ENCODE data around the gene ACBD3. TPM values are rescaled to one million over a fixed set of nuclear protein-coding genes. Genes with fewer than 3 reads are reported as not detected.
A peak's percentile ranks its signal among the peaks of the same experiment; 100 is the strongest.

ACBD3 gene
- 58.2 and 78.7 TPM in 2 replicates for total RNA-seq

GRCh38 chr1:226186124-226187018, at the start of gene ACBD3:
Gene ACBD3, minus strand, starts transcription at chr1:226186741. Its CDS starts 66 bp downstream, at chr1:226186675.
- DNase-seq (ENCODE audit: low read depth), result peak; percentile 62
- Histone ChIP-seq H3K36me3 (ENCODE audit: control insufficient read depth, insufficient read depth, low read length) (no peaks in the 10 kb centered on the region), H3K4me3 (ENCODE audit: low read depth, low read length) (peak within 1 kb of the TSS; percentile 66), H3K27me3 (ENCODE audit: control insufficient read depth, insufficient read depth, low read length) (no peaks in the 10 kb centered on the region)
- no peak for TF ChIP-seq CTCF (IDR thresholded peaks at IDR 0.05; ENCODE audit: insufficient read depth, low read length, severe bottlenecking)
- no peak for FAIRE-seq

- Histone ChIP-seq H3K36me3 (ENCODE audit: control insufficient read depth, insufficient read depth, low read length) (peaks cover 2% of the 10 kb centered on the region), H3K4me3 (ENCODE audit: low read depth, low read length) (no peak overlapping the region), H3K27me3 (ENCODE audit: control insufficient read depth, insufficient read depth, low read length) (no peaks in the 10 kb centered on the region)
- TF ChIP-seq CTCF (IDR thresholded peaks at IDR 0.05; ENCODE audit: insufficient read depth, low read length, severe bottlenecking), result no peak
- DNase-seq (ENCODE audit: low read depth) (no peak), FAIRE-seq (no peak)
Observed at GRCh38 chr1:226233806-226234205, 47.3 kb upstream of the ACBD3 start.

GRCh38 chr1:226233293-226233692, 46.8 kb upstream of the ACBD3 start:
- Histone ChIP-seq H3K36me3 (ENCODE audit: control insufficient read depth, insufficient read depth, low read length) (peaks cover 2% of the 10 kb centered on the region), H3K27me3 (ENCODE audit: control insufficient read depth, insufficient read depth, low read length) (no peaks in the 10 kb centered on the region), H3K4me3 (ENCODE audit: low read depth, low read length) (no peak overlapping the region)
- no peak for TF ChIP-seq CTCF (IDR thresholded peaks at IDR 0.05; ENCODE audit: insufficient read depth, low read length, severe bottlenecking)
- DNase-seq (ENCODE audit: low read depth) (no peak), FAIRE-seq (no peak)

- peaks cover 2% of the 10 kb centered on the region for H3K27me3 ChIP-seq (ENCODE audit: control insufficient read depth, insufficient read depth, low read length)
- no peak overlapping the region for H3K4me3 ChIP-seq (ENCODE audit: low read depth, low read length)
- H3K36me3 ChIP-seq (ENCODE audit: control insufficient read depth, insufficient read depth, low read length), result no peaks in the 10 kb centered on the region
- no peak for FAIRE-seq
- TF ChIP-seq CTCF (IDR thresholded peaks at IDR 0.05; ENCODE audit: insufficient read depth, low read length, severe bottlenecking), result no peak
- no peak for DNase-seq (ENCODE audit: low read depth)
Observed at GRCh38 chr1:226226601-226227000, 40.1 kb upstream of the ACBD3 start.

- DNase-seq (ENCODE audit: low read depth) (no peak), FAIRE-seq (no peak)
- no peak for TF ChIP-seq CTCF (IDR thresholded peaks at IDR 0.05; ENCODE audit: insufficient read depth, low read length, severe bottlenecking)
- Histone ChIP-seq H3K36me3 (ENCODE audit: control insufficient read depth, insufficient read depth, low read length) (no peaks in the 10 kb centered on the region), H3K4me3 (ENCODE audit: low read depth, low read length) (peak overlapping the region; percentile 34), H3K27me3 (ENCODE audit: control insufficient read depth, insufficient read depth, low read length) (peaks cover 2% of the 10 kb centered on the region)
Observed at GRCh38 chr1:226223786-226224244, 37.3 kb upstream of the ACBD3 start.

All from bronchial epithelial cell (primary cell).